GM23248 (cell line): ENCODE measurements around the gene AVP.

Source experiments
- EZH2 ChIP-seq: fragments of 200-600 bp; sonication (generic); IDR thresholded peaks from 2 replicates; pipeline ENCODE4 v1.6.1; 2018; ENCODE audit warnings: antibody characterized with exemption, mild to moderate bottlenecking; ENCODE audit not compliant: insufficient read depth, poor library complexity, severe bottlenecking
- EZH2phosphoT487 ChIP-seq: fragments of 200-600 bp; sonication (generic); IDR thresholded peaks from 2 replicates; pipeline ENCODE4 v1.6.1; 2018; ENCODE audit warnings: antibody characterized with exemption, moderate library complexity, mild to moderate bottlenecking, low read depth; ENCODE audit not compliant: insufficient read depth

DNA sequence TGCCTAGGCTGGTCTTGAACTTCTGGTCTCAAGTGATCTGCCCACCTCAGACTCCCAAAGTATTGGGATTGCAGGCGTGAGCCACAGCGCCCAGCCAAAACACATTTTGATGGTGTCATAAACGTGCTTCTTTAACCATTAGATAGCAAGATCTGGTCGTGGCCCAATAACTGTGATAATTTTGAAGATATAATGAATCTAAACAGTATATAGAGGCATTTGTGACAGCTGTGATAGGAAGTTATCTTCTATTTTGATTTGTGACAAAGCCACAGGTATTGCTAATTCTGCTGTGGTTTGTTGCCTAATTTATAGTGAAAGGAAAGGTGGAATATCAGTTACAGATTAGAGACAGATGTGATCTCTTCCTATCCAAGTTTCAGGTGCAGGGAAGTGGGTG, 13.8 kb downstream of the AVP start:
- no peak for TF ChIP-seq EZH2
- TF ChIP-seq EZH2phosphoT487, result no peak
